BJ (cell line): ENCODE data around the gene NGF. TPM values are rescaled to one million over a fixed set of nuclear protein-coding genes. Genes with fewer than 3 reads are reported as not detected.

ENCODE experiments used
- CTCF ChIA-PET: fragments of 350-600 bp; formaldehyde crosslinking; extraction: SDS; loops from one replicate; lab custom pipeline; 2021; ENCODE audit warnings: antibody characterized with exemption, inconsistent platforms; lab: Yijun Ruan, JAX
- POLR2A ChIA-PET: fragments of 300-600 bp; sonication (Branson Sonifier 250); formaldehyde crosslinking; extraction: SDS; loops from one replicate; lab custom pipeline; 2021; ENCODE audit warnings: antibody characterized with exemption; lab: Charles Lee
- DNase-seq: peaks from one replicate; pipeline ENCODE4 v3.0.0-alpha.2; 2011; ENCODE audit warnings: low read depth
- H3K27me3 ChIP-seq: 2 replicates; pipeline ENCODE4 v1.6.0; 2011; ENCODE audit warnings: low read length; ENCODE audit not compliant: control insufficient read depth, insufficient read depth
- H3K36me3 ChIP-seq: 2 replicates; pipeline ENCODE4 v1.5.1; 2011; ENCODE audit warnings: low read length; ENCODE audit not compliant: control insufficient read depth, insufficient read depth
- H3K4me3 ChIP-seq: 2 replicates; pipeline ENCODE4 v1.5.1; 2011; ENCODE audit warnings: low read depth, mild to moderate bottlenecking, control low read depth, low read length
- CTCF ChIP-seq: IDR thresholded peaks from 2 replicates; pipeline ENCODE4 v1.5.1; 2011; ENCODE audit warnings: low read depth, mild to moderate bottlenecking, control low read depth, inconsistent platforms, low read length, moderate library complexity; ENCODE audit not compliant: insufficient read depth
- polyA plus RNA-seq: library from polyadenylated mRNA; depleted of rRNA; stranded (reverse); fragments of >200 nt; gene quantifications from 2 replicates; pipeline ENCODE4 v1.2.3, GENCODE V29; 2011; rRNA removed

NGF gene
- polyA plus RNA-seq, 1 experiment: 49.6 TPM

GRCh38 chr1:115238336-115239147 lies 99.5 kb downstream of the NGF start:
- ChIA-PET CTCF (interaction anchor here (0.6 to 1.7 kb wide), 6 partner anchors 8 to 216 kb away, joined by 3 to 5 read pairs (median 4); no protein-coding TSS in a partner anchor), POLR2A (interaction anchor here (0.6 kb wide), 1 partner anchor 49 kb away, joined by 11 read pairs; no protein-coding TSS in a partner anchor)
- H3K4me3 ChIP-seq: no peak overlapping the region
- DNase-seq: no peak
- no peak for TF ChIP-seq CTCF
- H3K27me3 ChIP-seq: no peaks in the 10 kb centered on the region
- no peaks in the 10 kb centered on the region for H3K36me3 ChIP-seq

- ChIA-PET POLR2A (no interaction called here), CTCF (no interaction called here)
- Histone ChIP-seq H3K27me3 (no peaks in the 10 kb centered on the region), H3K4me3 (no peak overlapping the region), H3K36me3 (no peaks in the 10 kb centered on the region)
- no peak for DNase-seq
- TF ChIP-seq CTCF: no peak
Observed at GRCh38 chr1:115237507-115237906, 100.5 kb downstream of the NGF start.

DNA sequence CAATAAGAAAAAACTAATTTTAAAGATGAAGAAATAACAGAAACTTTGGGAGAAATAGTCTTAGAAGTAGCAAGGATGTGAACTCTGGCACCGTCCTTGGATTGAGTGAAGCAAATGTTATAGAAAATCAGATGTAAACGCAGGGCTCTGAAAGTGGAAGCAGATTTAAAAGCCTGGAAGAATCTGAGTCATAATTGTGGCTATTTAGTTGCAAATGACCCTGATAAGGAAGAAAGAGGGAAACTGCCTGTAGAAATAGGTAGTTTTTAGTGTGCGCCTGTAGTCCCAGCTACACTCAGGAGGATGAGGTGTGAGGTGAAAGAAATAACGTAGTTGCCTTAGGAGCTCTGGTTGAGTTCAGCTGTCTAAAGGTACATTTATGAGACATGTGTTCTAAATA lies 101.0 kb downstream of the NGF start:
- Histone ChIP-seq H3K4me3 (no peak overlapping the region), H3K27me3 (no peaks in the 10 kb centered on the region), H3K36me3 (no peaks in the 10 kb centered on the region)
- ChIA-PET CTCF (no interaction called here), POLR2A (no interaction called here)
- TF ChIP-seq CTCF: no peak
- DNase-seq: no peak

Other genes starting within 250 kb of the NGF start
- gene TSPAN2, start 248.7 kb downstream of the NGF start, polyA plus RNA-seq: 3.9 and 5.4 TPM in 2 replicates